Neural cell (in vitro differentiated cells): ENCODE results near the gene RTBDN. TPM values are rescaled to one million over a fixed set of nuclear protein-coding genes. Genes with fewer than 3 reads are reported as not detected.

Experiments used
- H2AFZ ChIP-seq: fragments of 200-600, 300-800 bp; sonication (generic), shearing (Covaris generic); 2 replicates; pipeline ENCODE4 v1.6.0; 2014; ENCODE audit warnings: low read depth, mild to moderate bottlenecking, antibody characterized with exemption, low read length, moderate library complexity
- H3F3A ChIP-seq: fragments of 200-600 bp; shearing (Covaris generic); 2 replicates; pipeline ENCODE4 v1.6.1; 2016; ENCODE audit warnings: mild to moderate bottlenecking, moderate library complexity, mixed read lengths, antibody characterized with exemption, low read length; ENCODE audit not compliant: insufficient read depth, poor library complexity, severe bottlenecking
- H3K27ac ChIP-seq: fragments of 200-600, 300-800 bp; sonication (generic), shearing (Covaris generic); 2 replicates; pipeline ENCODE4 v1.5.1; 2014; ENCODE audit warnings: mild to moderate bottlenecking, low read length, moderate library complexity
- H3K27me3 ChIP-seq: fragments of 300-800, 200-600 bp; sonication (generic), shearing (Covaris generic); 2 replicates; pipeline ENCODE4 v1.6.0; 2014; ENCODE audit warnings: mild to moderate bottlenecking, low read depth, low read length, moderate library complexity; ENCODE audit not compliant: insufficient read depth
- H3K36me3 ChIP-seq: fragments of 300-800, 200-600 bp; sonication (generic), shearing (Covaris generic); 2 replicates; pipeline ENCODE4 v1.5.1; 2014; ENCODE audit warnings: mild to moderate bottlenecking, antibody characterized with exemption, low read length, moderate library complexity; ENCODE audit not compliant: insufficient read depth
- H3K4me2 ChIP-seq: fragments of 300-800, 200-600 bp; sonication (generic), shearing (Covaris generic); 2 replicates; pipeline ENCODE4 v1.6.0; 2014; ENCODE audit warnings: mild to moderate bottlenecking, low read length
- H3K4me3 ChIP-seq: fragments of 300-800, 200-600 bp; sonication (generic), shearing (Covaris generic); 2 replicates; pipeline ENCODE4 v1.5.1; 2014; ENCODE audit warnings: mild to moderate bottlenecking, low read length, moderate library complexity
- H3K79me2 ChIP-seq: fragments of 200-600 bp; shearing (Covaris generic); replicated peaks from 2 replicates; pipeline ENCODE4 v1.6.0; 2014; ENCODE audit warnings: mild to moderate bottlenecking, low read length, moderate library complexity; ENCODE audit not compliant: insufficient read depth
- H3K9ac ChIP-seq: fragments of 300-800, 200-600 bp; sonication (generic), shearing (Covaris generic); 2 replicates; pipeline ENCODE4 v1.6.1; 2016; ENCODE audit warnings: mild to moderate bottlenecking, low read length, mixed read lengths
- H3K9me2 ChIP-seq: fragments of 200-600 bp; shearing (Covaris generic); 2 replicates; pipeline ENCODE4 v1.6.1; 2016; ENCODE audit warnings: mild to moderate bottlenecking, low read length, mixed read lengths; ENCODE audit not compliant: insufficient read depth
- H3K9me3 ChIP-seq: fragments of 200-600, 300-800 bp; sonication (generic), shearing (Covaris generic); 2 replicates; pipeline ENCODE4 v1.6.1; 2016; ENCODE audit warnings: mild to moderate bottlenecking, mixed run types, low read length, moderate library complexity, mixed read lengths
- H4K20me1 ChIP-seq: fragments of 200-600 bp; shearing (Covaris generic); 2 replicates; pipeline ENCODE4 v1.6.1; 2016; ENCODE audit warnings: mild to moderate bottlenecking, mixed run types; ENCODE audit not compliant: insufficient read depth
- EP300 ChIP-seq: fragments of 450-650 bp; conservative IDR thresholded peaks from 2 replicates; pipeline ENCODE4 v1.6.1; 2014; ENCODE audit warnings: antibody characterized with exemption, mild to moderate bottlenecking, moderate library complexity; ENCODE audit not compliant: poor library complexity, severe bottlenecking
- EZH2 ChIP-seq: fragments of 200-600, 300-800 bp; shearing (Covaris generic), sonication (generic); IDR thresholded peaks from 2 replicates; pipeline ENCODE4 v1.6.1; 2014; ENCODE audit warnings: antibody characterized with exemption, low read length, borderline replicate concordance, mild to moderate bottlenecking; ENCODE audit not compliant: insufficient read depth, poor library complexity, severe bottlenecking
- MXI1 ChIP-seq: fragments of 450-650 bp; conservative IDR thresholded peaks from 2 replicates; pipeline ENCODE4 v1.6.1; 2014; ENCODE audit warnings: antibody characterized with exemption, mild to moderate bottlenecking; ENCODE audit not compliant: poor library complexity, severe bottlenecking
- POLR2AphosphoS5 ChIP-seq: IDR thresholded peaks from 2 replicates; pipeline ENCODE4 v1.6.1; 2012
- RAD21 ChIP-seq: fragments of 450-650 bp; conservative IDR thresholded peaks from 2 replicates; pipeline ENCODE4 v1.6.1; 2014; ENCODE audit warnings: antibody characterized with exemption, mild to moderate bottlenecking, moderate library complexity
- REST ChIP-seq: IDR thresholded peaks from 2 replicates; pipeline ENCODE4 v1.6.1; 2012; ENCODE audit warnings: borderline replicate concordance
- SMC3 ChIP-seq: fragments of 450-650 bp; conservative IDR thresholded peaks from 2 replicates; pipeline ENCODE4 v1.6.1; 2014; ENCODE audit warnings: antibody characterized with exemption, mild to moderate bottlenecking, moderate library complexity; ENCODE audit not compliant: poor library complexity
- TAF1 ChIP-seq: IDR thresholded peaks from 2 replicates; pipeline ENCODE4 v1.6.1; 2012; ENCODE audit warnings: low read depth
- polyA plus RNA-seq: library from polyadenylated mRNA; depleted of rRNA; stranded (reverse); fragments of >200 nt; gene quantifications from 2 replicates; pipeline ENCODE4 v1.2.3, GENCODE V29; 2014
- TF ChIP-seq, protein P1 (sequence below): fragments of 450-650 bp; IDR thresholded peaks from 2 replicates; pipeline ENCODE4 v1.5.1; 2014; ENCODE audit warnings: antibody characterized with exemption, mild to moderate bottlenecking, moderate library complexity; ENCODE audit not compliant: poor library complexity, severe bottlenecking

The RTBDN gene
- polyA plus RNA-seq, 1 donor from 2014 or later: not detected

DNA sequence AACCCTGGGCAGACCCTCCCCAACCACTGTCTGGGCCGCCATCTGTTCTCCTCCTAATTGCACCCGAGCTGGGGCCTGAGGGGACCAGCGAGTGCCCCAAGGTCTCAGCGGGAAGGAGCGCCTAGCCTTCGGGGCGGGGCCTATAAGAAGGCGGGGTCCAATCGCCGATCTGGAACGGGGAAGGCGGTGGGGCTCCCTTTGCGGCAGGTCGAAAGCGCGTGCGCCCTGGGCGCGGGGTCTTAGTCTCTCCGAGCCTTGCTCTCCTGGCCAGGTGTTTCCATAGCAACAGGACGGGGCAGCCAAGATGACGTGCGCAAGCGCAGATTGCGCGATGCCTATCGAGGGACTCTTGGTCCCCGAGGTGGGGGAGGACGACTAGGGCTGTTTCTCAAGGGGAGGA, 6.7 kb upstream of the RTBDN start:
- H3K79me2 ChIP-seq: peaks cover 33% of the 10 kb centered on the region
- peak overlapping the region; percentile 91 for H3K27ac ChIP-seq
- H3K36me3 ChIP-seq: peaks cover 5% of the 10 kb centered on the region
- no peaks in the 10 kb centered on the region for H3F3A ChIP-seq
- H4K20me1 ChIP-seq: peaks cover 12% of the 10 kb centered on the region
- peak overlapping the region; percentile 83 for H3K4me2 ChIP-seq
- H3K9ac ChIP-seq: peak overlapping the region; percentile 100
- H3K4me3 ChIP-seq: peak overlapping the region; percentile 92
- TF ChIP-seq SMC3 (no peak), EP300 (peak; percentile 12), MXI1 (peak; percentile 60)
- H3K9me3 ChIP-seq: no peaks in the 10 kb centered on the region
- H3K9me2 ChIP-seq: no peaks in the 10 kb centered on the region
- H3K27me3 ChIP-seq: no peaks in the 10 kb centered on the region
- no peak overlapping the region for H2AFZ ChIP-seq

DNA sequence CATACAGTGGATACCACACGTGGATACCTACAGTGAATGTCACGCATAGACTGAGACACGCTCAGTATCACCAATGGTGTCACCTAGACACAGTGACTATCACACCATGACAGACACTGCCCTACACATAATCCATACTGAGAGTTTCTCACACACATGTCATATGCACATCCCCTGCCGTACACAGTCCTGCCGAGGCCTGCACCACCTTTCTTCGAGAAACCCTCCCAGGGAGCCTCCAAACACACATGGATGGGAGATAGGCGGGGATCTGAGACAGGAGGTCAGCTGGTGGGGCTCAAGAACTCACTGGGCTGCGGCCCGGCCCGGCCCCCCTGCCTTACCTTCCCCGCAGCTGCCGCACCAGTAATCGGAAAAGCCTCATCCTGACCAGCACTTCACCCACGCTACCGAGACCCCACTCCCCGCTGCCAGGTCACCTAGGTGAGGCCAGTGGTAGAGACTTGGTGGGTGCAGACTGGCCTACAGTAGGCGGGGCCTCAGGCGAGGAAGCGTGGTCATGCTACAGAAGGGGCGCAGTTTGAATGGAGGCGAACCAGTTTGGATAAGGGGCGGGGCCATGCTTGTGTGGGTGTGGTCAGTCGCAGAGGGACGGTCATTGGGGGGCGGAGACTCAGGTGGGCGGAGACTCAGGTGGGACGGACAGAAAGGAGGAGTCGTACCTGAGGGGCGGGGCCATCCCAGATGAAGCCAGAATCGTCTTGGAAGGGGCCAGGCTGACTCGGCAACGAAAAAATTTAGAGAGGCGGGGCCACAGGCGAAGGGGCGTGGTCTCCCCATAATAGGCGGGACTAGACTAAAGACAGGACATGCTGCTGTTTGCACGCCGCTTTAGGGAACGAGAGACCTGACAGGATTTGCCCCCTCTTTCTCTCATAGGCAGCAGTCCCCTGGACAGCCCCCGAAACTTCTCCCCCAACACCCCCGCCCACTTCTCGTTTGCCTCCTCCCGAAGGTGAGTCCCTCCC, 6.0 kb upstream of the RTBDN start:
- H3K27ac ChIP-seq: peak overlapping the region; percentile 91
- H3K9ac ChIP-seq: peak overlapping the region; percentile 100
- no peak overlapping the region for H2AFZ ChIP-seq
- peak overlapping the region; percentile 83 for H3K4me2 ChIP-seq
- H3K36me3 ChIP-seq: peaks cover 5% of the 10 kb centered on the region
- no peaks in the 10 kb centered on the region for H3K9me2 ChIP-seq
- H3K79me2 ChIP-seq: peaks cover 33% of the 10 kb centered on the region
- H3K27me3 ChIP-seq: peaks cover 4% of the 10 kb centered on the region
- H3K9me3 ChIP-seq: no peaks in the 10 kb centered on the region
- no peaks in the 10 kb centered on the region for H3F3A ChIP-seq
- TF ChIP-seq SMC3: no peak
- TF ChIP-seq EP300: no peak
- H4K20me1 ChIP-seq: peaks cover 12% of the 10 kb centered on the region
- peak overlapping the region; percentile 92 for H3K4me3 ChIP-seq

DNA sequence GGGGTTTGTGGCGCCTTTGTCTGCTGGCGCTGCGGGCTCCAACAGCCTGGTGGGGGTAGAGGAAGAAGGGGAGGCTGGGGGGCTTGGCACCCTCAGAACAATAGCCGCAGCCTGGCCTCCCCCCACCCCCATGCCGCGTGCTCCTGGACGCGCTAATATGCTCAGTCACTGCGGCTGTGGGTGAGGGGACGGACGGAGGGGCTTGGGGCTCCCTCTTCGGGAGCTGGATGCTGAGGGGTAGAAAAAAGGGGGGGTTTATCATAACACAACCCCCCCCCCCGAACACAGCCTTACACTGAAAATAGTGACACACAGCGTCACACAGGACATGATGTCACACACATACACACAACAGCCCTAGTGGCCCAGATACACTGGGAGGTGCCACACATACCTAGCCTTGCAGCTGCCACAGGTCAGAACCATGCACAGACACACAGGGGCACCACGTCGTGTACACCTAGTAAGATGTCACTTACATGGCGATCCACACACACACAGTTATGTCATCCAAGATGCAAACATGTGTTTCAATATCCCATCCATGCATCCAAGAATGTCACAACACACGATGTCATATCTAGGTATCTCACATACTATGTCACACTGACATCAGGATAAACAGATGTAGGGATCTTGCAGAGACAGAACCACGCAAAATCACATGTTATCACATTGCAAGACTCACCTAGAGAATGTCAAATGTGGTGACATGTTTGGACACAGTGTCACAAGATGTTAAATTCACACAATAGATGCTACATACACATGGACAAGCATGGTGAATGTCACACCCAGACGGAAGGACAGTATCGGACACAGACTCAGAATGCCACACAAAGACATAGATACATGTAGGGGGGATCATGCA, 4.7 kb upstream of the RTBDN start:
- TF ChIP-seq MXI1 (peak; percentile 75), POLR2AphosphoS5 (peak; percentile 95), SMC3 (no peak), RAD21 (no peak), EP300 (peak; percentile 96), EZH2 (no peak), TAF1 (peak; percentile 76), REST (no peak)
- TF ChIP-seq, protein P1, sequence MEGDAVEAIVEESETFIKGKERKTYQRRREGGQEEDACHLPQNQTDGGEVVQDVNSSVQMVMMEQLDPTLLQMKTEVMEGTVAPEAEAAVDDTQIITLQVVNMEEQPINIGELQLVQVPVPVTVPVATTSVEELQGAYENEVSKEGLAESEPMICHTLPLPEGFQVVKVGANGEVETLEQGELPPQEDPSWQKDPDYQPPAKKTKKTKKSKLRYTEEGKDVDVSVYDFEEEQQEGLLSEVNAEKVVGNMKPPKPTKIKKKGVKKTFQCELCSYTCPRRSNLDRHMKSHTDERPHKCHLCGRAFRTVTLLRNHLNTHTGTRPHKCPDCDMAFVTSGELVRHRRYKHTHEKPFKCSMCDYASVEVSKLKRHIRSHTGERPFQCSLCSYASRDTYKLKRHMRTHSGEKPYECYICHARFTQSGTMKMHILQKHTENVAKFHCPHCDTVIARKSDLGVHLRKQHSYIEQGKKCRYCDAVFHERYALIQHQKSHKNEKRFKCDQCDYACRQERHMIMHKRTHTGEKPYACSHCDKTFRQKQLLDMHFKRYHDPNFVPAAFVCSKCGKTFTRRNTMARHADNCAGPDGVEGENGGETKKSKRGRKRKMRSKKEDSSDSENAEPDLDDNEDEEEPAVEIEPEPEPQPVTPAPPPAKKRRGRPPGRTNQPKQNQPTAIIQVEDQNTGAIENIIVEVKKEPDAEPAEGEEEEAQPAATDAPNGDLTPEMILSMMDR: peak; percentile 31
- H3K9ac ChIP-seq: peak overlapping the region; percentile 100
- peaks cover 33% of the 10 kb centered on the region for H3K79me2 ChIP-seq
- H3K4me2 ChIP-seq: peak overlapping the region; percentile 83
- peaks cover 7% of the 10 kb centered on the region for H4K20me1 ChIP-seq
- H2AFZ ChIP-seq: peak overlapping the region; percentile 73
- peaks cover 16% of the 10 kb centered on the region for H3K27me3 ChIP-seq
- peak overlapping the region; percentile 92 for H3K4me3 ChIP-seq
- no peaks in the 10 kb centered on the region for H3K9me3 ChIP-seq
- H3K9me2 ChIP-seq: no peaks in the 10 kb centered on the region
- no peaks in the 10 kb centered on the region for H3F3A ChIP-seq
- peaks cover 5% of the 10 kb centered on the region for H3K36me3 ChIP-seq
- H3K27ac ChIP-seq: peak overlapping the region; percentile 91
